Spinal cord (tissue), 10 donors: ENCODE measurements around the gene RGS7. TPM values are rescaled to one million over a fixed set of nuclear protein-coding genes. Genes with fewer than 3 reads are reported as not detected.
A peak's percentile ranks its signal among the peaks of the same experiment; 100 is the strongest.

Source experiments
- DNase-seq, 6 donors: peaks; one replicate each; pipeline versions ENCODE4 v3.0.0 to v3.0.0-alpha.2; 2013 to 2015; ENCODE audit warnings: low spot score in 6 of 6, low read depth in 4 of 6
- H3K27ac ChIP-seq: one replicate; pipeline ENCODE4 v1.5.1; 2013; ENCODE audit warnings: low read depth, low read length, control low read depth
- H3K27me3 ChIP-seq: one replicate; pipeline ENCODE4 v1.6.1; 2013; ENCODE audit warnings: low read length; ENCODE audit not compliant: control insufficient read depth, insufficient read depth
- H3K36me3 ChIP-seq: one replicate; pipeline ENCODE4 v1.6.1; 2013; ENCODE audit warnings: low read length; ENCODE audit not compliant: control insufficient read depth, insufficient read depth
- H3K4me1 ChIP-seq: one replicate; pipeline ENCODE4 v1.6.1; 2013; ENCODE audit warnings: low read length; ENCODE audit not compliant: control insufficient read depth, insufficient read depth
- H3K4me3 ChIP-seq: one replicate; pipeline ENCODE4 v1.5.1; 2013; ENCODE audit warnings: low read depth, low read length, control low read depth
- H3K9me3 ChIP-seq: one replicate; pipeline ENCODE4 v1.6.1; 2013; ENCODE audit warnings: low read length; ENCODE audit not compliant: control insufficient read depth, insufficient read depth
- WGBS: methylation state at CpG from one replicate; pipeline ENCODE4 v1.1.5; 2013; ENCODE audit warnings: missing lambda C conversion rate; ENCODE audit not compliant: insufficient coverage; 5-methylcytosine and 5-hydroxymethylcytosine counted together
- polyA plus RNA-seq, 2 donors: library from polyadenylated mRNA; unstranded; fragments of 120-200 nt; gene quantifications; one replicate each; pipeline ENCODE4 v1.2.1, GENCODE V29; 2013; ENCODE audit not compliant: insufficient read length in 2 of 2
- total RNA-seq, 2 donors: library from RNA; depleted of rRNA in 1 of 2; stranded (reverse); fragments of 120-200 nt in 1 of 2; fragments of >200 nt in 1 of 2; gene quantifications; one replicate each; pipeline versions ENCODE4 v1.2.3 to v1.2.4, GENCODE V29; 2013 to 2014
- donor health status: healthy.

Gene RGS7
- total and polyA plus RNA-seq, 4 donors: 9.5 to 44.1 (median 31.3) TPM

DNA sequence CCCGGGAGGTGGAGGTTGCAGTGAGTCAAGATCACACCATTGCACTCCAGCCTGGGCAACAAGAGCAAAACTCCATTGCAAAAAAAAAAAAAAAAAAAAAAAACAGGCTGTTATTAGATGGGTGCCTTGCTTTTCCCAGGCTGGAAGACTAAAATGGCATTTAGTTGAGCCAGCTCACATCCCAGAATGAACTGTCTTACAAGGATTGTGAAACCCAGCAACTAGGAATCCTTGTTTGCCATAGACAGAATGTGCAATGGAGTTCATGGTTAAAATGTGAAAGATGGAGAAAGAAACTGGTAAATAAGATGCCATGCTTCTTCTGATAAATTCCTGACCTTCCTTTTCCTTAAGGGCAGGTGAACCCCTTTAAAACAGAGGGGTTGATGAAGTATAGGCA is 529.2 kb downstream of the RGS7 start:
- no peaks in the 10 kb centered on the region for H3K9me3 ChIP-seq
- no CpG with 5 or more reads among the region's 1 CpG for WGBS
- no peak for DNase-seq
- no peak overlapping the region for H3K27ac ChIP-seq
- no peaks in the 10 kb centered on the region for H3K4me1 ChIP-seq
- H3K27me3 ChIP-seq: no peaks in the 10 kb centered on the region
- H3K4me3 ChIP-seq: no peak overlapping the region
- peaks cover 6% of the 10 kb centered on the region for H3K36me3 ChIP-seq

- no peak overlapping the region for H3K27ac ChIP-seq
- WGBS: 85% methylated on average over 8 of the region's 9 CpGs
These were observed 532.8 kb downstream of the RGS7 start for GRCh38 chr1:240824238-240824637.

DNA sequence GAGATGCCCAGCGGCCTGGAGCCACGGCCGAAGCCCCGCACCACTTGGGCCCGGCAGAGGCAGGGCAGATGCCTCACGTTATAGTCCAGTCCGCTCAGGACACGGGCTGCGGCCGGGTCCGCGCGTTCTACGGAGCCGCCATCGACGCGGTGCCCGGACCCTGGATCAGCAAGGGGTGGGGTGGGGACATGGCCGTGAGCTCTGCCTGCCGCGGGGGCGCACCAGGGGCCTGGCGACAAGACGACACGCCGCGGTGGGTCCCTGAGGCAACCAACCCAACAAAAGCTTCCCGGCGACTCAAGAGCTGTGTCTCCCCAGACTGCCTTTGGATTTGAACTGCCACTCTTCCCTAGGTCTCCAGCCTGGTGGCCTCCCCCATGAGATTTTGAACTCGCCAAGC is 533.6 kb downstream of the RGS7 start:
- Histone ChIP-seq H3K4me1 (no peaks in the 10 kb centered on the region), H3K4me3 (no peak overlapping the region), H3K27me3 (no peaks in the 10 kb centered on the region), H3K36me3 (peaks cover 6% of the 10 kb centered on the region), H3K27ac (no peak overlapping the region), H3K9me3 (no peaks in the 10 kb centered on the region)
- 97% methylated on average over 25 of the region's 31 CpGs for WGBS
- no peak for DNase-seq

More at GRCh38 chr1:240824238-240824637, 532.8 kb downstream of the RGS7 start:
- Histone ChIP-seq H3K4me1 (no peaks in the 10 kb centered on the region), H3K36me3 (peaks cover 6% of the 10 kb centered on the region), H3K27me3 (no peaks in the 10 kb centered on the region), H3K9me3 (no peaks in the 10 kb centered on the region), H3K4me3 (no peak overlapping the region)
- DNase-seq: no peak

DNA sequence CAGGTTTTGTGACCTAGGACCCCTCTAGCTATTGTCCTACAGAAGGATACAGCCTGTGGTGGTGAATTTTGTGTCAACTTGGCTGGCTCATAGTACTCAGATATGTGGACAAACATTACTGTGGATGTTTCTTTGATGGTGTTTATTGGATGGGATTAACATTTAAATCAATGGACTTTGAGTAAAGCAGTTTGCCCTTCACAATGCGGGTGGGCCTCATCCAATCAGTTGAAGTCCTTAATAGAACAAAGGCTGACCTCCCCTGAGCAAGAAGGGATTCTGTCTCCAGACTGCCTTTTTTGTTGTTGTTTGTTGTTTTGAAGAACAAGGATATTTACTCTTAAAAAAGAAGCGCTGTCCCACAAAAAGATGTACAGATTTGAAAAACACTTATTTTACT is 535.1 kb downstream of the RGS7 start:
- no peak for DNase-seq
- Histone ChIP-seq H3K27ac (no peak overlapping the region), H3K4me3 (no peak overlapping the region), H3K9me3 (no peaks in the 10 kb centered on the region), H3K27me3 (no peaks in the 10 kb centered on the region), H3K4me1 (no peaks in the 10 kb centered on the region), H3K36me3 (peaks cover 6% of the 10 kb centered on the region)
- WGBS: 100% methylated on average over 1 of the region's 2 CpGs

DNA sequence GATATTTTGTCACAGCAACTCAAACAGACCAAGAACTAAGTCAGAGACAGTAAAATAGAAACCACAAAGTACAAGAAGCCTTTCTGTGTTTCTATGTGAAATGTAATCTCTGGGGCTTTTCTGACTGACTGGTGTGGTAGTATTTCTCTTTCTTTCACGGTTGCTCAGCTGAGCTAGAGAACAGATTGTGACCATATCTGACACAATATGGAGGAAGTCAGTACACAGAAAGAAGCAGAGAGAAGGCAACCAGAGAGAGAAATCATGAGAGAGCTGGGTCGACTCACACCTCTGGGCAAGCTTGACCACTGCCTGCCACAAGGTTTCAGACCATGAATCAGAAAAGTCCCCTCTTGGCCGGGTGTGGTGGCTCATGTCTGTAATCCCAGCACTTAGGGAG is 536.2 kb downstream of the RGS7 start:
- H3K9me3 ChIP-seq: no peaks in the 10 kb centered on the region
- no peaks in the 10 kb centered on the region for H3K27me3 ChIP-seq
- no peak overlapping the region for H3K27ac ChIP-seq
- peaks cover 6% of the 10 kb centered on the region for H3K36me3 ChIP-seq
- WGBS: 0% methylated on average over 1 of the region's 3 CpGs
- H3K4me1 ChIP-seq: no peaks in the 10 kb centered on the region
- H3K4me3 ChIP-seq: no peak overlapping the region
- DNase-seq: no peak

DNA sequence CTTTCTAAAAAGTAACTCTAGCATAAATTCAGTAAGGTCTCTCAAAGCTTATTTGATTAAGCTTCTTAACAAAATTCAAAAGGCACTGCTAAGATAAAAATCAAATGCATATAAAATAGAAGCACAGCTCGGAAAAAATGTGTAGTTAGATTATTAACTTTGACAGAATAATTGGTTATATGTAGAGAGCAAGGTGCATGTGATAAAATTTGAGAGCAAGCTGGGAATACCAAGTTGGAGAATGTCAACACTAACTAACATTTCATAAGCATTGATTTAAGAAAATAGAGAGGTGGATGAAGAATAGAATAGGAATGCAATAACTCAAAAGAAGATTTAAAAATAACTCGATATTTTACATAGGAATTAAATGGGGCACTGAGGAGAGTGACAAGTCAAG is 540.5 kb downstream of the RGS7 start:
- DNase-seq: no peak
- Histone ChIP-seq H3K4me1 (no peaks in the 10 kb centered on the region), H3K36me3 (no peaks in the 10 kb centered on the region), H3K27ac (no peak overlapping the region), H3K27me3 (no peaks in the 10 kb centered on the region), H3K9me3 (no peaks in the 10 kb centered on the region), H3K4me3 (no peak overlapping the region)
- no CpG with 5 or more reads among the region's 2 CpGs for whole genome bisulfite sequencing

GRCh38 chr1:240813720-240814119 is 543.3 kb downstream of the RGS7 start:
- WGBS: 100% methylated on average over 1 of the region's 2 CpGs
- Histone ChIP-seq H3K4me3 (no peak overlapping the region), H3K27ac (peak overlapping the region; percentile 11), H3K4me1 (no peaks in the 10 kb centered on the region), H3K9me3 (no peaks in the 10 kb centered on the region), H3K27me3 (no peaks in the 10 kb centered on the region), H3K36me3 (no peaks in the 10 kb centered on the region)
- DNase-seq: peak in 4 of 6 donors; percentile 6 to 66 (median 25)

- Histone ChIP-seq H3K36me3 (no peaks in the 10 kb centered on the region), H3K4me1 (no peaks in the 10 kb centered on the region), H3K27me3 (no peaks in the 10 kb centered on the region), H3K27ac (no peak overlapping the region), H3K9me3 (no peaks in the 10 kb centered on the region), H3K4me3 (no peak overlapping the region)
- no peak for DNase-seq
- 86% methylated on average over 1 of the region's 2 CpGs for WGBS
These were observed 545.7 kb downstream of the RGS7 start for GRCh38 chr1:240811256-240811655.

- no peak for DNase-seq
- H3K4me3 ChIP-seq: no peak overlapping the region
- no peaks in the 10 kb centered on the region for H3K9me3 ChIP-seq
- no peaks in the 10 kb centered on the region for H3K4me1 ChIP-seq
- H3K27ac ChIP-seq: no peak overlapping the region
- no CpG with 5 or more reads among the region's 1 CpG for WGBS
- no peaks in the 10 kb centered on the region for H3K36me3 ChIP-seq
- H3K27me3 ChIP-seq: no peaks in the 10 kb centered on the region
These were observed 548.6 kb downstream of the RGS7 start for GRCh38 chr1:240808381-240808780.

GRCh38 chr1:240806200-240806745 is 550.7 kb downstream of the RGS7 start:
- Histone ChIP-seq H3K4me3 (no peak overlapping the region), H3K36me3 (no peaks in the 10 kb centered on the region), H3K4me1 (no peaks in the 10 kb centered on the region), H3K27ac (no peak overlapping the region), H3K9me3 (no peaks in the 10 kb centered on the region), H3K27me3 (no peaks in the 10 kb centered on the region)
- WGBS: no CpG with 5 or more reads among the region's 5 CpGs
- DNase-seq: no peak
